HG03045 (cell line): ENCODE data around the gene SLC35B3.
"Not testable (repeated sequence)": the region's sequence is repeated elsewhere in the genome, so short reads cannot be mapped to it uniquely, and the experiment has no call there.

Experiments used
- ATAC-seq: cut with Tn5 transposase; IDR thresholded peaks from one replicate; pipeline ENCODE4 v1.9.1; 2021; ENCODE audit warnings: mild to moderate bottlenecking, moderate library complexity; ENCODE audit not compliant: unreplicated experiment

The SLC35B3 gene

GRCh38 chr6:8435093-8435844 is at the start of gene SLC35B3:
TSS of gene SLC35B3 (minus strand) at chr6:8435545.
- peak; percentile 96 for ATAC-seq

GRCh38 chr6:8483650-8484049 is 48.3 kb upstream of the SLC35B3 start:
- ATAC-seq = no peak

- ATAC-seq = no peak
Measured at GRCh38 chr6:8481727-8482126, 46.4 kb upstream of the SLC35B3 start.

- ATAC-seq = no peak
Measured at GRCh38 chr6:8478418-8478817, 43.1 kb upstream of the SLC35B3 start.

GRCh38 chr6:8476656-8477055 is 41.3 kb upstream of the SLC35B3 start:
- no peak for ATAC-seq

- ATAC-seq = no peak
Measured at GRCh38 chr6:8468552-8469356, 33.4 kb upstream of the SLC35B3 start.

- ATAC-seq = no peak
Measured at GRCh38 chr6:8462694-8463093, 27.3 kb upstream of the SLC35B3 start.

- no peak for ATAC-seq
Measured at GRCh38 chr6:8462169-8462568, 26.8 kb upstream of the SLC35B3 start.

GRCh38 chr6:8446391-8446790 is 11.0 kb upstream of the SLC35B3 start:
- ATAC-seq = no peak

GRCh38 chr6:8445930-8446329 is 10.6 kb upstream of the SLC35B3 start:
- not testable (repeated sequence) for ATAC-seq

- no peak for ATAC-seq
Measured at GRCh38 chr6:8442150-8442549, 6.8 kb upstream of the SLC35B3 start.

- no peak for ATAC-seq
Measured at GRCh38 chr6:8441452-8441851, 6.1 kb upstream of the SLC35B3 start.

- no peak for ATAC-seq
Measured at GRCh38 chr6:8439601-8440268, 4.4 kb upstream of the SLC35B3 start.

- no peak for ATAC-seq
Measured at GRCh38 chr6:8437813-8438212, 2.5 kb upstream of the SLC35B3 start.

- no peak for ATAC-seq
Measured at GRCh38 chr6:8436966-8437365, 1.6 kb upstream of the SLC35B3 start.

GRCh38 chr6:8435845-8436168 is 462 bp upstream of the SLC35B3 start:
- ATAC-seq = peak; percentile 0

GRCh38 chr6:8434727-8435092 is 635 bp downstream of the SLC35B3 start:
- peak; percentile 11 for ATAC-seq

- ATAC-seq = no peak
Measured at GRCh38 chr6:8432614-8433013, 2.7 kb downstream of the SLC35B3 start.

- no peak for ATAC-seq
Measured at GRCh38 chr6:8429821-8430220, 5.5 kb downstream of the SLC35B3 start.

- ATAC-seq = not testable (repeated sequence)
Measured at GRCh38 chr6:8426544-8426943, 8.8 kb downstream of the SLC35B3 start.

GRCh38 chr6:8420031-8420588 is 15.2 kb downstream of the SLC35B3 start:
- ATAC-seq = no peak

GRCh38 chr6:8415913-8416312 is 19.4 kb downstream of the SLC35B3 start:
- no peak for ATAC-seq
